ENCODE data around the gene BAHCC1. TPM values are rescaled to one million over a fixed set of nuclear protein-coding genes. Genes with fewer than 3 reads are reported as not detected.

BAHCC1 gene
- total RNA-seq, 2 experiments from 2014 or later, result 0.87 to 0.91 TPM

- no peaks in the 10 kb centered on the region for H3K36me3 Mint-ChIP-seq (ENCODE audit: low read depth)
- H3K27me3 Mint-ChIP-seq (ENCODE audit: low read depth), result no peaks in the 10 kb centered on the region
- no peak overlapping the region for H3K4me3 Mint-ChIP-seq
- H3K4me1 Mint-ChIP-seq (ENCODE audit: low read depth), result peaks cover 3% of the 10 kb centered on the region
- ChIA-PET POLR2A (interaction anchor here (1.1 to 1.4 kb wide), 2 partner anchors 23 to 26 kb away, joined by 4 read pairs; no protein-coding TSS in a partner anchor), CTCF (interaction anchor here (0.9 to 1.2 kb wide), 2 partner anchors 15 to 21 kb away, joined by 3 to 4 read pairs; no protein-coding TSS in a partner anchor)
- H3K9me3 Mint-ChIP-seq (ENCODE audit: insufficient read depth), result no peaks in the 10 kb centered on the region
- no peak overlapping the region for H3K27ac Mint-ChIP-seq
- DNase-seq, result no peak
- no peak for ATAC-seq
These were observed 66.6 kb downstream of the BAHCC1 start for GRCh38 chr17:81461607-81462500.

GRCh38 chr17:81462506-81463125 lies 67.4 kb downstream of the BAHCC1 start:
- Mint-ChIP-seq H3K36me3 (ENCODE audit: low read depth) (no peaks in the 10 kb centered on the region), H3K9me3 (ENCODE audit: insufficient read depth) (no peaks in the 10 kb centered on the region), H3K4me1 (ENCODE audit: low read depth) (no peaks in the 10 kb centered on the region), H3K27me3 (ENCODE audit: low read depth) (no peaks in the 10 kb centered on the region), H3K27ac (no peak overlapping the region), H3K4me3 (no peak overlapping the region)
- POLR2A ChIA-PET, result no interaction called here
- no peak for DNase-seq
- CTCF ChIA-PET, result interaction anchor here (0.9 kb wide), 1 partner anchor 22 kb away, joined by 4 read pairs; no protein-coding TSS in a partner anchor
- ATAC-seq, result no peak

DNA sequence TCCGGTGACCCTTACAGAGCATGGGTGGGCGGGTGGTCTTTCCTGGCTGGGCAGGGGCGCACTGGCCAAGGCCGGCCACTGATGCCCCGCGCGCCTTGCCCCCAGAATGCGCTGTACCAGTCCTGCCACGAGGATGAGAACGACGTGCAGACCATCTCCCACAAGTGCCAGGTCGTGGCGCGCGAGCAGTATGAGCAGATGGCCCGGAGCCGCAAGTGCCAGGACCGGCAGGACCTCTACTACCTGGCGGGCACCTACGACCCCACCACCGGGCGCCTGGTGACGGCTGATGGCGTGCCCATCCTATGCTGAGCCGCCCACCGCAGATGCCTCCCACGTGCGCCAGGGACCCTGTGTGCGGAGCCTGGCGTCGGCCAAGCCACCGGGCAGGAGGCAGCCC lies 68.2 kb downstream of the BAHCC1 start:
- Mint-ChIP-seq H3K27me3 (ENCODE audit: low read depth) (no peaks in the 10 kb centered on the region), H3K4me3 (no peak overlapping the region), H3K27ac (no peak overlapping the region), H3K9me3 (ENCODE audit: insufficient read depth) (no peaks in the 10 kb centered on the region), H3K4me1 (ENCODE audit: low read depth) (no peaks in the 10 kb centered on the region), H3K36me3 (ENCODE audit: low read depth) (no peaks in the 10 kb centered on the region)
- POLR2A ChIA-PET, result no interaction called here
- ATAC-seq (no peak), DNase-seq (no peak)
- CTCF ChIA-PET, result no interaction called here

DNA sequence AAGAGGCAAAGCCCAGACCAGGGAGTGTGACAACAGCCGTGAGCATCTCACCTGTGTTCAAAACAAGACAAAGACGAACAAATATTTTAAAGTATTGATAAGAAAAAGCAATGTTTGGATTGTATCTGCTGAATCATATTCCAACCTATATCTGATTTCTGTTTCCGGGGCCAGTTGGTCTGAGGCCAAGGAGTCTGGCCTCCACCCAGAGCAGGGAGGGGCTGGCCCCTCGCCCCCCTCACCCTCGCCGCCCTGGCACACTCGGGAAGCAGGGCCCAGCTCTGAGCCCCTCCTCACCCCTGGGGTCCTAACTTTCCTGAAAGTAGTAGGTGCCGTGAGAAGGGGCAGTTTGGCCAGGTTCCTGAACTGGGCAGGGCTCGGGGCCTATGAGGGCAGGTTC lies 69.3 kb downstream of the BAHCC1 start:
- H3K36me3 Mint-ChIP-seq (ENCODE audit: low read depth), result no peaks in the 10 kb centered on the region
- POLR2A ChIA-PET, result no interaction called here
- ATAC-seq, result no peak

DNA sequence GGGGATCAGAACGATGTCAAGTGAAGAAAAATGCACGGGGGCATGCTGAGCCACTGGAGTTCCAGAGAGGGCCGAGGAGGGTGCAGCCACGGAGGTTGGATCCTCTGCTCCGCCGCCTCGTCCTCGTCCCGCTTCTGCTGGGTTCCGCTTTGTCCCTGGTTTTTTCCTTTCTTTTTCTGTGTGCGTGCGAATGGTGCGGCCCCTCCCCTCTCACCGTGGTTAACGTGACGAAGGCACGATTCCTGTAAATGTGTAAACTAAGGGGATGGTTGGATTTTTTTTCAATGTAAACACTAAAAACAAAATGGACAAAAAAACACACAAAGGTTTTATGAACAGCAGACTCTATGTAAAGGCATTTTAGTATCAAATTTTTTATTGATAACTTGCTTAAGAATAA lies 70.7 kb downstream of the BAHCC1 start:
- no peaks in the 10 kb centered on the region for H3K27me3 Mint-ChIP-seq (ENCODE audit: low read depth)
- no peak overlapping the region for H3K27ac Mint-ChIP-seq
- ChIA-PET CTCF (no interaction called here), POLR2A (no interaction called here)
- no peaks in the 10 kb centered on the region for H3K36me3 Mint-ChIP-seq (ENCODE audit: low read depth)
- H3K4me3 Mint-ChIP-seq, result no peak overlapping the region
- no peaks in the 10 kb centered on the region for H3K9me3 Mint-ChIP-seq (ENCODE audit: insufficient read depth)
- no peaks in the 10 kb centered on the region for H3K4me1 Mint-ChIP-seq (ENCODE audit: low read depth)
- no peak for ATAC-seq
- DNase-seq, result no peak

More for the DNA sequence above, 69.3 kb downstream of the BAHCC1 start:
- CTCF ChIA-PET, result no interaction called here
- DNase-seq, result no peak
- Mint-ChIP-seq H3K9me3 (ENCODE audit: insufficient read depth) (no peaks in the 10 kb centered on the region), H3K27ac (no peak overlapping the region), H3K4me1 (ENCODE audit: low read depth) (no peaks in the 10 kb centered on the region), H3K4me3 (no peak overlapping the region), H3K27me3 (ENCODE audit: low read depth) (no peaks in the 10 kb centered on the region)

DNA sequence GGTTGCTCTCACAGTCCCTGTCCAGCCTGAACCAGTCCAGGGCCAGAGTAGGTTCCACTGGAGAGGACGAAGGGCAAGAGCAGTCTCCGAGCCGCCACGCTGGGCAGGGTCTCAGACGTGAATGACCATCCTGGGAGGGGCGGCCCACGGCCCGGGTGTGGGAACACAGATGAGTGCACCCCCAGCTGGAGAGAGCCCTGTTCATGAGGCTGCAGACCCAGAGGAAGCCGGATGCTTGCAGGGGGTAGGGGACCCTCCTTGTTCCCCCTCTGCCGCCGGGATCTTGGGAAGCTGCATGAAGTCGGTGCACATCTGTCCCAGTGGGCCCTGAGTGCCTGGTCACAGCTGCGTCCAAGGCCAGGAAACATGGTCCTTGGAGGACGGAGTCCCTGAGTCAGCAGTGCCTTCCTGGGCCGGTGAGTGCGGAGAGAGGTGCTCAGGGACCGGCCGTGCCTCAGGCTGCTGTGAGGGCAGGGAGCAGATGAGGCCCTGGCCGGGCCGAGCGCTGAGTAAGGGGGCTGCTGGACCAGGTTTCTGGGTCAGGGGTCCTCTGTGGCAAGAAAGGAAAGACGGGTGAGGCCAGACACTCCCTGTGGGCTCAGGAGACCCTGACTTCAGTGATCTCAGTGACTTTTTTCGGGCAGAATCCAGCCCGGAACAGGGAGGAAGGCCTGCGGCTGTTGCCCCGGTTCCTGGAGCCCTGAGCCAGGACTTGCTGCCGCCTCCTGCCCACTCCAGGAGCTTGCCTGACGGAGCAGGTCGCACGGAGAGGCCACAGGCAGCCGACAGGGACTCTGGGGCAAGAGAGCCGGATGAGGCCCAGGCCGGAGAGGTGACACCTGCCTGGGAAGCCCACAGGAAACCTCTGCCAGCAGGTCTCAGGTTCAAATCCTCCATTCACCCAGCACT lies 71.6 kb downstream of the BAHCC1 start:
- ATAC-seq (no peak), DNase-seq (no peak)
- H3K27ac Mint-ChIP-seq, result no peak overlapping the region
- ChIA-PET POLR2A (no interaction called here), CTCF (interaction anchor here (1.1 kb wide), 1 partner anchor 17 kb away, joined by 3 read pairs; no protein-coding TSS in a partner anchor)
- no peaks in the 10 kb centered on the region for H3K36me3 Mint-ChIP-seq (ENCODE audit: low read depth)
- H3K4me1 Mint-ChIP-seq (ENCODE audit: low read depth), result no peaks in the 10 kb centered on the region
- no peaks in the 10 kb centered on the region for H3K27me3 Mint-ChIP-seq (ENCODE audit: low read depth)
- H3K9me3 Mint-ChIP-seq (ENCODE audit: insufficient read depth), result no peaks in the 10 kb centered on the region
- H3K4me3 Mint-ChIP-seq, result no peak overlapping the region

DNA sequence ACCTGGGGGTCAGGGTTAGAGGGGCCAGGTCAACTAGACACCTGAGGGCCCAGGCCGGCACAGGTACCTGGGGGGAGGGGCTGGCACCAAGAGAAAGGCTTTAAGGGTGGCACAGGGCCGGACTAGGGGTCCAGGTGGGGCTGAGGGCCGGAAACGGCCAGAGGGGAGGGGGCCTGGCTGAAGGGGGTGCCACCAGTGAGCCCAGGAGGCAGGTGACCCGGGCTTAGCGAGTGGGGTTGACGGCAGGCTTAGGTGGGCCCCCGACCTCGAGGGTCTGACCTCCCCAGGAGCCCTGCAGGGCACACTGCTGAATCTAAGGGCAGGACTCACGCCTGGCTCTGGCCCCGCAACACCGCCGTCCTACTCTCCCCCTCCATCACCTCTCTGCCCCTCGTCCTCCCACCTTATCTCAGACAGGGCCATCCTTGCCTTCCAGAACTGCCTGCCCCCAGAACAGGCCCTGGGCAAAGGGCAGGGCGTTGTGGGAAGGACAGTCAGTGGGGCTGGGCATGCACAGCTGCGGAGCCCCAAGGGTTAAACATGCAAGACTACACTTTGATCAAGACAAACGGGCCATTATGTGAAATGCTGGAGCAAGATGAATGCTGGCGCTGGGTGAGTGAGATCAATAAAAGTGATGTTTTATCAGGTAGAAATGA lies 73.0 kb downstream of the BAHCC1 start:
- POLR2A ChIA-PET, result no interaction called here
- ATAC-seq (no peak), DNase-seq (no peak)
- CTCF ChIA-PET, result no interaction called here
- H3K27ac Mint-ChIP-seq, result no peak overlapping the region
- no peak overlapping the region for H3K4me3 Mint-ChIP-seq
- H3K4me1 Mint-ChIP-seq (ENCODE audit: low read depth), result no peaks in the 10 kb centered on the region
- no peaks in the 10 kb centered on the region for H3K27me3 Mint-ChIP-seq (ENCODE audit: low read depth)
- no peaks in the 10 kb centered on the region for H3K36me3 Mint-ChIP-seq (ENCODE audit: low read depth)
- no peaks in the 10 kb centered on the region for H3K9me3 Mint-ChIP-seq (ENCODE audit: insufficient read depth)

GRCh38 chr17:81468770-81469121 lies 73.5 kb downstream of the BAHCC1 start:
- CTCF ChIA-PET, result no interaction called here
- H3K9me3 Mint-ChIP-seq (ENCODE audit: insufficient read depth), result no peaks in the 10 kb centered on the region

GRCh38 chr17:81469266-81469665 lies 74.0 kb downstream of the BAHCC1 start:
- no peak overlapping the region for H3K27ac Mint-ChIP-seq
- POLR2A ChIA-PET, result no interaction called here

More at GRCh38 chr17:81468770-81469121, 73.5 kb downstream of the BAHCC1 start:
- ATAC-seq (no peak), DNase-seq (no peak)
- no peaks in the 10 kb centered on the region for H3K36me3 Mint-ChIP-seq (ENCODE audit: low read depth)
- POLR2A ChIA-PET, result no interaction called here
- no peak overlapping the region for H3K27ac Mint-ChIP-seq
- H3K4me1 Mint-ChIP-seq (ENCODE audit: low read depth), result no peaks in the 10 kb centered on the region
- H3K4me3 Mint-ChIP-seq, result no peak overlapping the region
- H3K27me3 Mint-ChIP-seq (ENCODE audit: low read depth), result no peaks in the 10 kb centered on the region

DNA sequence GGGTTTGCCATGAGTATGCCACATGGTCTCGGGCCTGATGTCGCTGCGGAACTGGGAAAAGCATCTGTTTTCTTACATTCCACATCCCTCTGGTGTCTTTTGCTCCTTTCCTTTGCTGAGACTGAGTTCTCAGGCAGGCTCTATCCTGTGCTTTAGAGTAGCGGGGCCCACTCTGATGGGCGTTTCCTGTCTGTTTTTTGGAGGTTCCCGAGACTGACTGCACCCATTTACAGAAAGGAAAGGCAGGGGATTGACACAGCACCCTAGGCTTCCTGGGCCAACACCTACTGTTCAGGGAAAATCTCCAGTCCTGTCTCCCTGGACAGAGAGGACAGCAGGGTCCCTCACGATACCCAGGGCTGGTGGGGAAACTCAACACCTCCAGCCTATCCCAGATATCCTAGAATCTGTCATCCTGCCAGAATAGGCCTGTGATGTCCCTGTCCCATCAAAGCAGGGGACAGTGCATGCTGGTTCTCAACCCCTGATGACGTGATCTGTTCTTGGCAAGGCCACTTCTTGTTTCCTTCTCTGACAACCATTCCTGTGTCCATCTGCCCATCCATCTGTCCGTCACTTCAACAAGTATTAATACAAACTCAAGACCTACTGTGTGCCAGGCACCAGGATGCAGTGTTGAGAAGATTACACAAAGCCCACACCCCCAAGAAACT lies 75.2 kb downstream of the BAHCC1 start:
- ChIA-PET POLR2A (no interaction called here), CTCF (no interaction called here)
- DNase-seq, result no peak
- Mint-ChIP-seq H3K27ac (no peak overlapping the region), H3K9me3 (ENCODE audit: insufficient read depth) (no peaks in the 10 kb centered on the region), H3K36me3 (ENCODE audit: low read depth) (no peaks in the 10 kb centered on the region), H3K4me1 (ENCODE audit: low read depth) (no peaks in the 10 kb centered on the region), H3K4me3 (no peak overlapping the region), H3K27me3 (ENCODE audit: low read depth) (no peaks in the 10 kb centered on the region)
- ATAC-seq, result no peak

More at GRCh38 chr17:81469266-81469665, 74.0 kb downstream of the BAHCC1 start:
- ATAC-seq, result no peak
- Mint-ChIP-seq H3K4me1 (ENCODE audit: low read depth) (no peaks in the 10 kb centered on the region), H3K27me3 (ENCODE audit: low read depth) (no peaks in the 10 kb centered on the region), H3K4me3 (no peak overlapping the region), H3K9me3 (ENCODE audit: insufficient read depth) (no peaks in the 10 kb centered on the region), H3K36me3 (ENCODE audit: low read depth) (no peaks in the 10 kb centered on the region)
- DNase-seq, result no peak
- CTCF ChIA-PET, result no interaction called here

All from activated CD8-positive, alpha-beta T cell treated with anti-CD3 and anti-CD28 coated beads, Interleukin-2, amount 10 ng/mL, durations not matched to agents 7 days and 5 days (primary cell).